ENCODE measurements around the gene NR1I3. TPM values are rescaled to one million over a fixed set of nuclear protein-coding genes. Genes with fewer than 3 reads are reported as not detected.
A peak's percentile ranks its signal among the peaks of the same experiment; 100 is the strongest.

Gene NR1I3
- total and polyA plus RNA-seq, 2 of the 13 experiments (the other 11 are each of a cell fraction or from before 2014, with no cell fraction given): 0.62 to 0.95 TPM

DNA sequence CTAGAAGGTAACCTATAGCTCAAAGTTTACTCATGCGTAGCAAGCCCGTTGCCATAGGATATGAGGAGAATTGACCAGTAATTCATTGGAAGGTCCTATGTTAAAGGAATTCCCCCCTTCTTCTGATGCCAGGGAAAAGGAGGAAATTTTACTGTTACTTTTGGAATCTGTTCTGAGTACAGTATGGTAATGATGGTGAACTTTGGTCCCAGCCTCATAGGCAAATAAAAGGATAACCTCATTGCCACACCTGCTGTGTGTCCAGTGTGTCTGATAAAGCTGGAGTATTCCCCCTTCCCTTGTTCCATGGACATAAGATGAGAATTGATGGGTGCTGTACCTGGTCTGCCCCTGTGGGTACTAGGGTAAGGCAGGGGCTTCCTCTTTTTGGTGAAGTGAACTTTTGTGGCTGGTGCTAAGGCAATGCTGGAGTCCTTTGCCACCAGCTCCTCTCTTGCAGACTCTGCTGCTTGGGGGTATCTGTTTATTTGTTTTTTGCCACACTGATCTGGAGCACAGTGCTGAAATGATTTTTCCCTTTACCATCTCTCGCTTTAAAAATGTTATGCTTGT, 49.6 kb upstream of the NR1I3 start:
- H2AFZ ChIP-seq (ENCODE audit: low read length): no peak overlapping the region
- intact Hi-C loops (cut with micrococcal nuclease; ENCODE audit: unreplicated experiment): no loop called here
- no peak overlapping the region for H3K9ac ChIP-seq (ENCODE audit: insufficient read depth, low read depth, low read length)
- DNase-seq (ENCODE audit: low spot score) (peak; percentile 57), FAIRE-seq (no peak), ATAC-seq (peak; percentile 85)
- peaks cover 32% of the 10 kb centered on the region for H3K4me1 ChIP-seq (ENCODE audit: insufficient read depth, low read length)
- H3K36me3 ChIP-seq (replicated peaks in 1 of 2; ENCODE audit: control insufficient read depth in 1 of 2, insufficient read depth in 2 of 2, low read length in 2 of 2): no peaks in the 10 kb centered on the region
- ChIA-PET POLR2A (interaction anchor here (0.9 to 1.6 kb wide), 8 partner anchors 18 to 89 kb away, joined by 3 to 9 read pairs (median 4); partner anchors contain the start of genes ADAMTS4, APOA2, NDUFS2 and SDHC), CTCF (ENCODE audit: low intra/inter-chr PET ratio, low total read pairs) (interaction anchor here (0.9 to 1.1 kb wide), 2 partner anchors 16 to 57 kb away, joined by 3 read pairs; no protein-coding TSS in a partner anchor)
- no TSS peak for BruUV-seq (replicated peaks)
- no peak overlapping the region for H3K27ac ChIP-seq (ENCODE audit: extremely low read length, insufficient read depth, low read length)
- H3K9me3 ChIP-seq (ENCODE audit: low read length): no peaks in the 10 kb centered on the region
- WGBS (ENCODE audit: low lambda C conversion rate): 6% methylated on average over 3 of the region's 3 CpGs
- no peaks in the 10 kb centered on the region for H3K79me2 ChIP-seq (ENCODE audit: insufficient read depth, low read length)
- peak overlapping the region; percentile 9; the same call in 1 of the 2 replicates for H3K4me2 ChIP-seq (ENCODE audit: low read depth, low read length)
- H3K27me3 ChIP-seq (ENCODE audit: control insufficient read depth in 1 of 2, insufficient read depth in 2 of 2, low read length in 2 of 2): no peaks in the 10 kb centered on the region; a peak in 1 of 5 replicates
- no peaks in the 10 kb centered on the region for H4K20me1 ChIP-seq (ENCODE audit: insufficient read depth, low read length)
- in situ Hi-C loops (cut with HindIII; ENCODE audit: extremely low pct_ligation_motif_present, low pct_unique_long_range_greater_than_20kb): no loop called here
- H3K4me3 ChIP-seq (replicated peaks in 1 of 3; ENCODE audit: insufficient read depth in 1 of 3, low read depth in 2 of 3, low read length in 3 of 3): no peak overlapping the region
- TF ChIP-seq, protein P1, sequence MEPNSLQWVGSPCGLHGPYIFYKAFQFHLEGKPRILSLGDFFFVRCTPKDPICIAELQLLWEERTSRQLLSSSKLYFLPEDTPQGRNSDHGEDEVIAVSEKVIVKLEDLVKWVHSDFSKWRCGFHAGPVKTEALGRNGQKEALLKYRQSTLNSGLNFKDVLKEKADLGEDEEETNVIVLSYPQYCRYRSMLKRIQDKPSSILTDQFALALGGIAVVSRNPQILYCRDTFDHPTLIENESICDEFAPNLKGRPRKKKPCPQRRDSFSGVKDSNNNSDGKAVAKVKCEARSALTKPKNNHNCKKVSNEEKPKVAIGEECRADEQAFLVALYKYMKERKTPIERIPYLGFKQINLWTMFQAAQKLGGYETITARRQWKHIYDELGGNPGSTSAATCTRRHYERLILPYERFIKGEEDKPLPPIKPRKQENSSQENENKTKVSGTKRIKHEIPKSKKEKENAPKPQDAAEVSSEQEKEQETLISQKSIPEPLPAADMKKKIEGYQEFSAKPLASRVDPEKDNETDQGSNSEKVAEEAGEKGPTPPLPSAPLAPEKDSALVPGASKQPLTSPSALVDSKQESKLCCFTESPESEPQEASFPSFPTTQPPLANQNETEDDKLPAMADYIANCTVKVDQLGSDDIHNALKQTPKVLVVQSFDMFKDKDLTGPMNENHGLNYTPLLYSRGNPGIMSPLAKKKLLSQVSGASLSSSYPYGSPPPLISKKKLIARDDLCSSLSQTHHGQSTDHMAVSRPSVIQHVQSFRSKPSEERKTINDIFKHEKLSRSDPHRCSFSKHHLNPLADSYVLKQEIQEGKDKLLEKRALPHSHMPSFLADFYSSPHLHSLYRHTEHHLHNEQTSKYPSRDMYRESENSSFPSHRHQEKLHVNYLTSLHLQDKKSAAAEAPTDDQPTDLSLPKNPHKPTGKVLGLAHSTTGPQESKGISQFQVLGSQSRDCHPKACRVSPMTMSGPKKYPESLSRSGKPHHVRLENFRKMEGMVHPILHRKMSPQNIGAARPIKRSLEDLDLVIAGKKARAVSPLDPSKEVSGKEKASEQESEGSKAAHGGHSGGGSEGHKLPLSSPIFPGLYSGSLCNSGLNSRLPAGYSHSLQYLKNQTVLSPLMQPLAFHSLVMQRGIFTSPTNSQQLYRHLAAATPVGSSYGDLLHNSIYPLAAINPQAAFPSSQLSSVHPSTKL (CRISPR knock-in tag; IDR thresholded peaks at IDR 0.05): 0 out of 2 replicates have a peak, but pooled peaks have one; percentile 30
- TF ChIP-seq ADNP (CRISPR knock-in tag; IDR thresholded peaks at IDR 0.05) (no peak), THAP11 (CRISPR knock-in tag; IDR thresholded peaks at IDR 0.05) (no peak), PHF8 (CRISPR knock-in tag; IDR thresholded peaks at IDR 0.05) (no peak), MAFG (CRISPR knock-in tag; IDR thresholded peaks at IDR 0.05) (no peak), MTA3 (CRISPR knock-in tag; IDR thresholded peaks at IDR 0.05) (no peak), NFIC (IDR thresholded peaks at IDR 0.05; ENCODE audit: low read length) (no peak), NCOR1 (IDR thresholded peaks at IDR 0.05; ENCODE audit: borderline replicate concordance, low read length) (peak; percentile 35; the same call in 1 of the 2 replicates), DNMT3B (CRISPR knock-in tag; conservative IDR thresholded peaks at IDR 0.05) (no peak), ZNF282 (IDR thresholded peaks at IDR 0.05; ENCODE audit: partially characterized antibody) (no peak), KDM4B (CRISPR knock-in tag; IDR thresholded peaks at IDR 0.05) (no peak), SRSF1 (optimal IDR thresholded peaks at IDR 0.05; ENCODE audit: low read depth, low read length) (no peak), MEIS1 (CRISPR knock-in tag; IDR thresholded peaks at IDR 0.05; ENCODE audit: borderline replicate concordance) (no peak)
- TF ChIP-seq, protein P2, sequence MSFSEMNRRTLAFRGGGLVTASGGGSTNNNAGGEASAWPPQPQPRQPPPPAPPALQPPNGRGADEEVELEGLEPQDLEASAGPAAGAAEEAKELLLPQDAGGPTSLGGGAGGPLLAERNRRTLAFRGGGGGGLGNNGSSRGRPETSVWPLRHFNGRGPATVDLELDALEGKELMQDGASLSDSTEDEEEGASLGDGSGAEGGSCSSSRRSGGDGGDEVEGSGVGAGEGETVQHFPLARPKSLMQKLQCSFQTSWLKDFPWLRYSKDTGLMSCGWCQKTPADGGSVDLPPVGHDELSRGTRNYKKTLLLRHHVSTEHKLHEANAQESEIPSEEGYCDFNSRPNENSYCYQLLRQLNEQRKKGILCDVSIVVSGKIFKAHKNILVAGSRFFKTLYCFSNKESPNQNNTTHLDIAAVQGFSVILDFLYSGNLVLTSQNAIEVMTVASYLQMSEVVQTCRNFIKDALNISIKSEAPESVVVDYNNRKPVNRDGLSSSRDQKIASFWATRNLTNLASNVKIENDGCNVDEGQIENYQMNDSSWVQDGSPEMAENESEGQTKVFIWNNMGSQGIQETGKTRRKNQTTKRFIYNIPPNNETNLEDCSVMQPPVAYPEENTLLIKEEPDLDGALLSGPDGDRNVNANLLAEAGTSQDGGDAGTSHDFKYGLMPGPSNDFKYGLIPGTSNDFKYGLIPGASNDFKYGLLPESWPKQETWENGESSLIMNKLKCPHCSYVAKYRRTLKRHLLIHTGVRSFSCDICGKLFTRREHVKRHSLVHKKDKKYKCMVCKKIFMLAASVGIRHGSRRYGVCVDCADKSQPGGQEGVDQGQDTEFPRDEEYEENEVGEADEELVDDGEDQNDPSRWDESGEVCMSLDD (CRISPR knock-in tag; IDR thresholded peaks at IDR 0.05; ENCODE audit: borderline replicate concordance): no peak
- TF ChIP-seq, protein P3, sequence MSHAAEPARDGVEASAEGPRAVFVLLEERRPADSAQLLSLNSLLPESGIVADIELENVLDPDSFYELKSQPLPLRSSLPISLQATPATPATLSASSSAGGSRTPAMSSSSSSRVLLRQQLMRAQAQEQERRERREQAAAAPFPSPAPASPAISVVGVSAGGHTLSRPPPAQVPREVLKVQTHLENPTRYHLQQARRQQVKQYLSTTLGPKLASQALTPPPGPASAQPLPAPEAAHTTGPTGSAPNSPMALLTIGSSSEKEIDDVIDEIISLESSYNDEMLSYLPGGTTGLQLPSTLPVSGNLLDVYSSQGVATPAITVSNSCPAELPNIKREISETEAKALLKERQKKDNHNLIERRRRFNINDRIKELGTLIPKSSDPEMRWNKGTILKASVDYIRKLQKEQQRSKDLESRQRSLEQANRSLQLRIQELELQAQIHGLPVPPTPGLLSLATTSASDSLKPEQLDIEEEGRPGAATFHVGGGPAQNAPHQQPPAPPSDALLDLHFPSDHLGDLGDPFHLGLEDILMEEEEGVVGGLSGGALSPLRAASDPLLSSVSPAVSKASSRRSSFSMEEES (CRISPR knock-in tag; IDR thresholded peaks at IDR 0.05): no peak
